Midbrain (tissue), 1 donor: Measurements from ENCODE around the gene RNF34.
"Not testable (repeated sequence)": the region's sequence is repeated elsewhere in the genome, so short reads cannot be mapped to it uniquely, and the experiment has no call there.

Source experiments
- DNase-seq: peaks from one replicate; lab custom pipeline; 2025; lab: John Stamatoyannopoulos, UW

RNF34 gene, protein sequence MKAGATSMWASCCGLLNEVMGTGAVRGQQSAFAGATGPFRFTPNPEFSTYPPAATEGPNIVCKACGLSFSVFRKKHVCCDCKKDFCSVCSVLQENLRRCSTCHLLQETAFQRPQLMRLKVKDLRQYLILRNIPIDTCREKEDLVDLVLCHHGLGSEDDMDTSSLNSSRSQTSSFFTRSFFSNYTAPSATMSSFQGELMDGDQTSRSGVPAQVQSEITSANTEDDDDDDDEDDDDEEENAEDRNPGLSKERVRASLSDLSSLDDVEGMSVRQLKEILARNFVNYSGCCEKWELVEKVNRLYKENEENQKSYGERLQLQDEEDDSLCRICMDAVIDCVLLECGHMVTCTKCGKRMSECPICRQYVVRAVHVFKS

DNA sequence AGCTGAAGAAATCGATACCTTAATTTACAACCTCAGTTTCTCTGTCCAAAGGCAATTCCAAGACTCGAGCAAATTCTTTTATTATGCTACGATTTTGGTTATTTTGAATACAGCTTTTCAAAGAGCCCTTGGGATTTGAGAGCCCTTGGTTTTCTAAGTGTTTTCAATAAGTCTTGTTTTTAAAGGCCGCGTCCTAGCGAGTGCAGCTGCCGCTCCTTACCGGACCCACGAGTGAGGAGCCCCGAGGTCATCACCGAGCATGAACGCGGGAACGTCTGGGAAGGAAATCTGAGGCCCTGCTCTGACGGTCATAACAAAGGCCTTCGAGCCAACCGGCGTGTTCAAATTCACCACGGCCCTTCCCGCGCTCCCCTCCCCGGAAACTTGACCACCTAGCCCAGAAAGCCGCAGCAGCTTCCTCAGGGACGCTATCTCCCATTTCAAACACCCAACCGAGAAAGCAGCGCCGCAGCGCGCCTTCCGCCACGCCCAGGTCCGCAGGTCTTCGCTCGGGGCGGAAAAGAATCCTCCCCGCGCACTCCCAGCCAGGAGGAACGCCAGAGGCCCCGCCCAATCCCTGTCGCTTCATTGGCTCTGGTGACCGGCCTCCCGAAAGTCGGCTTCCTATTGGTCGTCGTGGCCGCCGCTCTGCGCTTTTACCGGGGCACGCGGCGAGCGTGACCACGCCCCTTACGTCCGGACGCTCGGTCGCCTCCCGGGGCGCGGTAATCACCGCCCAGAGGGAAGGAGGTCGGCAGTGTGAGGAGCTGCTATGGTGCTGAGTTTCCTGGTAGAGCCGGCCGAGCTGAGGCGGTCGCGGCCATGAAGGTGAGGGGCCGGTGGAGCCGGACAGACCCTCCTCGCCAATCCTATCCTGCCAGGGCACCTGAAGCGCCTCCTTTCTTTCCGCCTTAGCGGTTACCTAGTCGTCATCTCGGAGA, at the start of gene RNF34:
RNF34 (plus strand) TSS at position 728 of the 941 bp plus-strand sequence; CDS start at position 823, 95 bp downstream.
- peak; percentile 98 for DNase-seq

DNA sequence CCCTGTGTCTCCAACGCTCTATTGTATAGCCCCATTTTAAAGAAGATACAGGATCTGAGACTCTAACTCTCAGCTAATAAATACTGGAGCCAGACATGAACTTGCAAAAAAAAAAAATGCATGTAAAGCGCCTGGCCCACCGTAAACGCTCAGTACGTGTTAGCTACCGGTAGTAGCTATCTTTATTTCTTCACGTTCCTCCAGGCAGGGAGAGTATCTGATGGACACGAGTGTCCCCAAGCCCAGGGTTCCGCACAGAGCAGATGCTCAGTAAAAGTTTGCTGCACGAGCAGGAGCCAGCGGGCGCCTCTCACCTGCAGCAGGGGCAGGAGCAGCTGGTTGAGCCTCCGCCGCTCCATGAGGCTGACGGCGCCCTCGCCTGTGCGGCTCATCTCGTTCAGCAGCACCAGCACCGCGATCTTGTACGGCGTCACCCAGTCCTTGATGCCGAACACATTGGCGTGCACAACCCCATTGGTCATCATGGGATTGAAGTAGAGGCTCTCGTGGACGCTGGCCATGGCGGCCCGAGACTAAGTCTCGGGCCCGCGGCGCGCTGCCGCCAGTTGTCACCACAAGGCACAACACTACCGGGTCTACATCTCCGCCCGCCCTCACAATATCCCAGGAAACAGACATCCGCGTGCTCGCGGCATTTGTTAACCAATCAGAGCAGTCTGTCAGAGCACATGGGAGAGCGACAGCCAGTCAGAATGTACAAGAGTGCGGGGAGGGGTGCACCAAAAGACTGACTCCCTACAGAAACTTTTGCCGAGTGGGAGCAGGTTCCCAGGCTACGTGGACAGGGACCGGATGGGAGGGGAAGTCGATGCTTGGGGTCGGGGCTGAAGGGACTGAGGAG, 47.9 kb upstream of the RNF34 start, which contains the start of gene ANAPC5:
ANAPC5 (minus strand) TSS at position 592 of the 862 bp plus-strand sequence; CDS start at position 521, 71 bp downstream.
- peak; percentile 97 for DNase-seq

DNA sequence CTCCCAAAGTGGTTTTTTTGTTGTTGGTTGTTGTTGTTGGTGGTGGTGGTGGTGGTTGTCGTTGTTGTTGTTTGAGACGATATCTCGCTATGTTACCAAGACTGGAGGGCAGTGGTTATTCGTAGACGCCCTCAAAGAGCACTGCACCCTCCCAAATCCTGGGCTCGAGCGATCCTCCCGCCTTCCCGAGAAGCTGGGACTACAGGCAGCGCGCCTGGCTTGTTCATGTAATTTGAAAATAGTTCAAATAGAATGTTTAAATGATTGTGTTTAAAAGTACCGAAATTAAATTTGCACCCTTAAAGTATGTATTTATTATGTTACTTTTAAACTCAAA, 47.3 kb upstream of the RNF34 start:
- no peak for DNase-seq

DNA sequence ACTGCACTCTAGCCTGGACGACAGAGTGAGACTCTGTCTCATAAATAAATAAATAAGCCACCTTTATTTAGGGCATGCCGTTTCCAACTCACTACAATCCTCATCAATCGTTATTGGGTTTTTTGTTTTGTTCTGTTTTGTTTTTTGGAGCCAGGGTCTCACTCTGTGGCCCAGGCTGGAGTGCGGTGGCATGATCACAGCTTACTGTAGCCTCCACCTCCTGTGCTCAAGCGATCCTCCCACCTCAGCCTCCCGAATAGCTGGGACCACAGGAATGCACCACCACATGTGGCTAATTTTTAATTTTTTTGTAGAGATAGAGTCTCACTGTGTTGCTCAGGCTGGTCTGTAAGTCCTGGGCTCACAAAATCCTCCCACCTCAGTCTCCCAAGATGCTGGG, 44.1 kb upstream of the RNF34 start:
- DNase-seq: no peak

DNA sequence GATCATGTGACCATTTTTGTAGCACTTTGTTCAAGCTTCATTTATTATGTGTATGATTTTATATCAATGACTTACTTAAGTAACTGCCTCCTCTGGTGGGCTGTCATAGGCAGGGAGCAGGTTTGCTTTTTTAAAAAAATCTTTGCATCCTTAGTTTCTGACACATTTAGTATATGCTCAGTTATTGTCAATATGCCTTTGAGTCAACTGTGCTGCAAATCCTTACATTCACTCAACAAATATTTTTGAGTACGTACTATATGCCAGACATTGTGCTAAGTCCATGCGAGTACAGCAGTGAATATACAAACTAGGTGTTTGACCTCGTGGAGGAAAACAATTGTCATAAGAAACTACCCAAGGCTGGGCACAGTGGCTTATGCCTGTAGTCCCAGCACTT, 43.3 kb upstream of the RNF34 start:
- DNase-seq: no peak

DNA sequence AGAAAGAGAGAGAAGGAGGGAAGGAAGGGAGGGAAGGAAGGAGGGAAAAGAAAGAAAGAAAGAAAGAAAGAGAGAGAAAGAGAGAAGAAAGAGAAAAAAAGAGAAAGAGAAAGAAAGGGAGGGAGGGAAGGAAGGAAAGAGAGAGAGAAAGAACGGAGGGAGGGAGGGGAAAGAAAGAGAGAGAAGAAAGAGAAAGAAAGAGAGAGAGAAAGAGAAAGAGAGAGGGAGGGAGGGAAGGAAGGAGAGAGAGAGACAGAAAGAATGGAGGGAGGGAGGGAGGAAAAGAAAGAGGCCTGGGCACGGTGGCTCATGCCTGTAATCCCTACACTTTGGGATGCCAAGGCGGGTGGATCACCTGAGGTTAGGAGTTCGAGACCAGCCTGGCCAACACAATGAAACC, 42.6 kb upstream of the RNF34 start:
- DNase-seq: no peak

DNA sequence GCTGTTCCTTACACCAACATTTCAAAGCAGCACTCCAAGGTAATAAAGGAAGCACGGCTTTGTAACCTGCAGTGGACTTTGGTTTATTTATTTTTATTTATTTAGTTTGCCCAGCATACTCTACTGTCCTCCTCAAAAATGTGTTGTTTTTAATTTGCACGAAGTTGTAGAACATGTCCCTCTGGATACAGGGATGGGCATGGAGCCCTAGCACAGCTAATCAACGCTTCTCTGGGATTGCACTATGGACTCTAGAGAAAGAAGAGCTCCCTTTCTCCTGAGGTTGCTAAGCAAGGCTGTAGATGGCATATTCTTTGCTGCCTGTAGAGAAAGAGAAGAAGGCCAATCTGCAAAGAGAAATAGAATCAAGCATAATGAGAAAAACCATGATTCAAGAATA, 41.8 kb upstream of the RNF34 start:
- no peak for DNase-seq

DNA sequence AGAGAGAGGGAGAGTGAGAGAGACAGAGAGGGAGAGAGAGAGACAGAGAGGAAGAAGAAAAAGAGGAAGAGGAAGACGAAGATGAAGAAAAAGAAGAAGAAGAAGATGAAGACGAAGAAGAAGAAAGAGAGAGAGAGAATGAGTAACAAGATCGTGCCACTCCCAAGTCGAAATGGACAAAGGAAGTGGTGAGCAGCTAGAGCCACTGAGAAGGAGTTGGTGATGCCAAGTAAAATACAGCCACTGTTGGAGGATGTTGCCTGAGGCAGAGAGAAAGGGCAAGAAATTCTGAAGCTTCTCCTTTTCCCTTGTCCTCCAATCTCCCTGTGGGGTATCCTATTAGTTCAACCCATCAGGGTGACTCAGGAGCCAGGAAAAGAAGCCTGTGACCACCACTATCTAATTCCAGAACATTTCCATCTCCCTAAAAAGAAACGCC, 35.2 kb upstream of the RNF34 start:
- no peak for DNase-seq

DNA sequence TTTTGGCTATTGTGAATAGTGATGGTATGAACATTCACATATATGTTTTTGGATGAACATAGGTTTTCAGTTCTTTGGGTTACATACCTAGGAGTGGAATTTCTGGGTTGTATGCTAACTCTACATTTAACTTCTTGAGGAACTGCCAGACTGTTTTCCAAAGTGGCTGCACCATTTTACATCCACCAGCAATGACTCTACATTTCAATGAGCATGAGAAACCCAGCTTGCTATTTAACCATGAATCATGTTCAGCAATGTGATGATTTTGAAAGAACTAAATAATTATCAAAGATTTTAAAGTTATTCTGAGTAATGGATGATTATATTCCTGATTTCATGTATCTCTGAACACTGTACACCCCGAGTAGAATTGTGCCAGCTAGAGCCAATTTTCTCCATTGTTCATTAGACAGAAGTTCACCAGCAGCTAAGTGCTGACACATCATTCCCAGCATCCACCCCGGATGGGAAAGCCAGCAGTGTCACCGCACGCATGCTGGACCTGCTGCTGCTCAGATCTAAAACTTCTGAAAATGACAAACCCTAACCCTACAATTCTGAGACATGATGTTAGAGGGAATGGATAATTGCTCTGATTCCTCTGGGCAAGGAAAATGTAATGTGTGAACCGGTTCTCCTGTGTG, 34.4 kb upstream of the RNF34 start:
- DNase-seq: no peak

DNA sequence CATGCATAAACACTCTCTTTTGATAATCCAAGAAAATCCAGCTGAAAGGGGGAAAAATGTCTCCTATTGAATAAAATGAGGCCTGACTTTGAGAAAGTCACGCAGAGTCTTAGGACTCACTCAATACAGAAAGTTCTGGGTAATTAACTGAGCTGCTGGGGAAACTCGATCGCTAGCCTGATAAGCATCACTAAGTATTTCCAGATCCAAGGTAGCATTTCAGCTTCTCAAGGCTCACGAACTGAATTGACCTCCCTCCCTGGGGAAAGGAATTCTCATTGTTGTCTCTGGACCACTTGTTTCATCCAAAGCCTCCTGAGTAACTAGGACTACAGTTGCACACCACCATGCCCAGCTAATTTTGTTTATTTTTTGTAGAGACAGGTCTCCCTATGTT, 33.9 kb upstream of the RNF34 start:
- DNase-seq: no peak

DNA sequence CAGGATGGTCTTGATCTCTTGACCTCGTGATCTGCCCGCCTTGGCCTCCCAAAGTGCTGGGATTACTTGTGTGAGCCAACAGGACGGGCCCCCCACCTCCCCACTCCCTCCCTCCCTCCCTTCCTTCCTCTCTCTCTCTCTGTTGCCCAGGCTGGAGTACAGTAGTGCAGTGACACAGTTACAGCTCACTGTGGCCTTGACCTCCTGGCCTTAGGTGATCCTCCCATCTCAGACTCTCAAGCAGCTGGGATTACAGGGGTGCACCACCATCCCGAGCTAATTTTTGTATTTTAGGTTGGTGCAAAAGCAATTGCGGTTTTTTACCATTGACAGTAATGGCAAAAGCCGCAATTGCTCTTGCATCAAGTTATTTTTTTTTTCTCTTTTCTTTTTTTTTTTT, 28.5 kb upstream of the RNF34 start:
- DNase-seq: no peak

DNA sequence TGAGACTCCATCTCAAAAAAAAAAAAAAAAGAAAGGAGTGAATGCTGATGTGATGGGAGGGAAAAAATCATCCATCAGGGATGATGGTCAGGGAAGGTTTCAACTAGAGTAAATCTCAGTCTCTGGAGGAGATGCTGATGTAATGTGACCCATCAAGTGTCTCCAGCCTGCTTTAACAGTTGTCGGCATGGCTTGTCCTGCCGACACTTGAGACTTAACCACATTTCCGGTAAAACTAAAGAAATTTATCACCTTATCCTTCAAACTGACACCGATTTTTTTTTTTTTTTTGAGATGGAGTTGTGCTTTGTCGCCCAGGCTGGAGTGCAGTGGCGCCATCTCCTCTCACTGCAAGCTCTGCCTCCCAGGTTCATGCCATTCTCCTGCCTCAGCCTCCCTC, 26.2 kb upstream of the RNF34 start:
- no peak for DNase-seq

DNA sequence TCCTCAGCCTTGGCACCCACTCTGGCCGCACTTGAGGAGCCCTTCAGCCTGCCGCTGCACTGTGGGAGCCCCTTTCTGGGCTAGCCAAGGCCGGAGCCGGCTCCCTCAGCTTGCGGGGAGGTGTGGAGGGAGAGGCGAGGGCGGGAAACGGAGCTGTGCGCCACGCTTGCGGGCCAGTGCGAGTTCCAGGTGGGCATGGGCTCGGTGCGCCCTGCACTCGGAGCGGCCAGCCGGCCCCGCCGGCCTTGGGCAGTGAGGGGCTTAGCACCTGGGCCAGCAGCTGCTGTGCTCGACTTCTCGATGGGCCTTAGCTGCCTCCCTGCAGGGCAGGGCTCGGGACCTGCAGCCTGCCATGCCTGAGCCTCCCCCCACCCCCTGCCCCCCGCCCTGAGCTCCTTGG, 25.6 kb upstream of the RNF34 start:
- DNase-seq: not testable (repeated sequence)

DNA sequence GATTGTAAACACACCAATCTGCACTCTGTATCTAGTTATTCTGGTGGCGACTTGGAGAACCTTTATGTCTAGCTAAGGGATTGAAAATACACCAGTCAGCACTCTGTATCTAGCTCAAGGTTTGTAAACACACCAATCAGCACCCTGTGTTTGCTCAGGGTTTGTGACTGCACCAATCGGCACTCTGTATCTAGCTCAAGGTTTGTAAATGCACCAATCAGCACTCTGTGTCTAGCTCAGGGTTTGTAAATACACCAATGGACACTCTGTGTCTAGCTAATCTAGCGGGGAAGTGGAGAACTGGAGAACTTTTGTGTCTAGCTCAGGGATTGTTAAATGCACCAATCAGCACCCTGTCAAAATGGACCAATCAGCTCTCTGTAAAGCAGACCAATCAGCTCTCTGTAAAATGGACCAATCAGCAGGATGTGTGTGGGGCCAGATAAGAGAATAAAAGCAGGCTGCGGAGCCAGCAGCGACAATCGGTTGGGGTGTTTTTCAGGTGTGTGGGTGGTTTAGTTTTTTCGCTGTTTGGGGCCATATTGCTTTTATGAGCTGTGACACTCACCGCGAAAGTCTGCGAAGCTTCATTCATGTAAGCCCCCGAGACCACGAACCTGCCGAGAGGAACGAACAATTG, 24.9 kb upstream of the RNF34 start:
- not testable (repeated sequence) for DNase-seq

DNA sequence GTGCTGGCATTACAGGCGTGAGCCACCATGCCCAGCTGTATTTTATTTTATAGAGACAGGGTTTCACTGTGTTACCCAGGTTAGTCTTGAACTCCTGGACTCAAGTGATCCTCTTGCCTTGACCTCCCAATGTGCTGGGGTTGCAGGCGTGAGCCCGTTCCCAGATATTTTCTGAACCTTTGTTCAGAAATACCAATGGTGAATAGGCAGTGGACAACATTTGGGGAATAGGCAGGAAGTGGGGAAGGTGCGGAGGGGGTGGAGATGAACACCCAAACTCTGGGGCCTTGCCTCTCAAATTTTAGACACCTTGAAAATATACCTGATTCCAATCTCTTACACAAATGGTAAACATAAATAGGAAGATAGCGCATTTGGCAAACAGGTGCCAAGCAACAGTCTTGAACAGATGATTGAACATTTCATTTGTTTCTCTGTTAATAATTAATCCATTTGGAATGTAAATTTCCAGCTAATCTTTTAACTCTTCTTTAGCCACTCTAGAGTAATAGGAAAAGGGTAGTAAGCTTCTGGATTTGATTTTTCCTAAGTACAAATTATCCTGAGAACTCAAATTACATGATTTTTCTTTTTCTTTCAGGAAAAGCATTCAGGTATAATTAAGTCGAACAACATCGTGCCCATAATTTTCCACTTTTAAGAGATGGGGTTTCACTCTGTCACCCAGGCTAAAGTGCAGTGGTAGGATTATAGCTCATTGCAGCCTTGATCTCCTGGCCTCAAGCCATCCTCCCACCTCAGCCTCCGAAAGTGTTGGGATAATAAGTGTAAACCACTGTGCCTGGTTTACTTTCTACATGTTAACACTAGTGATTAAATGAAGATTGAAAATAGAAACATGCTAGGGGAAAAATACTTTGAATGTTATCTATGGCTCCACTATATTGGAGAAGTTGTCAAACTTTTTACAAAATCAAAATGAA, 22.9 kb upstream of the RNF34 start:
- no peak for DNase-seq

DNA sequence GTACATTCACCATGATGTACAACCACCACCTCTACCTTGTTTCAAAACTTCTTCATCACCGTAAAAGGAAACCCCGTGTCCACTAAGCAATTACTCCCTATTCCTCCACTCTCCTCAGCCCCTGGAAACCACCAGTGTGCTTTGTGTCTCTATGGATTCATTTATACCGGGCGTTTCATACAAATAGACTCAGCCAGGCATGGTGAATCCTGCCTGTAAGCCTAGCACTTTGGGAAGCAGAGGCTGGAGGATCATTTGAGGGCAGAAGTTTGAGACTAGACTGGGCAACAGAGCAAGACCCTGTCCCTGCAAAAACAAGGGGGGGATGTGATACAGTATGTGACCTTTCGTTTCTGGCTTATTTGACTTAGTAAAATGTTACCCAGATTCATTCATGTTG, 21.2 kb upstream of the RNF34 start:
- DNase-seq: no peak

DNA sequence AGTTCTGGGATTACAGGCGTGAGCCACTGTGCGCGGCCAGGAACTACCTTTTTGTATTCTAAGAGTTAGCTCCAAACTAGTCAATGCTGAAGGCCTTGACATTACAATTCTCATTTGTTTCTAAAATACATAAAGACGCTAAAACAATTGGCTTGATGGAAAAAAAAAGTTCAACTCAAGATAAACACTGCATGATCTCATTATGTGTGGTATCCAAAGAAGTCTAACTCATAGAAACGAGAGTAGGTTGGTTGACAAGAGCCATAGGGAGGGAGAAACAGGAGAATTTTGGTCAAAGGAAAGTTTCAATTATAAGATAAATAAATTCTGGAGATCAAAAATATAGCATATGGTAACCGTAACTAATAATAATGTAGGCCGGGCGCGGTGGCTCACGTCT, 20.0 kb upstream of the RNF34 start:
- no peak for DNase-seq

DNA sequence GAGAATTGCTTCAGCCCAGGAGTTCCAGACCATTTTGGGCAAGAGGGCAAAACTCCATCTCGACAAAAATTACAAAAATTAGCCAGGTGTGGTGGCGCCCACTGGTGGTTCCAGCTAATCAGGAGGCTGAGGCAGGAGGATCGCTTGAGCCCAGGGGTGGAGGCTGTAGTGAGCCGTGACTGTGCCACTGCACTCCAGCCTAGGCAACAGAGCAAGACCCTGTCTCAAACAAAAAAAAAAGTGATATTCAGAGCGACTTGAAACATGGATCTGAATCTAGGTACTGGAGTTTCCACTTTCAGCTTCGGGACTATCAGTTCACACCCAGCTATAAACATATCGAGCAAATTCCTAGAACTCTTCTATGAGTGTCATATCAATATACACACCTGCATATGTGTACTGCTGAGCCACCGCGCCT, 16.3 kb upstream of the RNF34 start:
- no peak for DNase-seq

DNA sequence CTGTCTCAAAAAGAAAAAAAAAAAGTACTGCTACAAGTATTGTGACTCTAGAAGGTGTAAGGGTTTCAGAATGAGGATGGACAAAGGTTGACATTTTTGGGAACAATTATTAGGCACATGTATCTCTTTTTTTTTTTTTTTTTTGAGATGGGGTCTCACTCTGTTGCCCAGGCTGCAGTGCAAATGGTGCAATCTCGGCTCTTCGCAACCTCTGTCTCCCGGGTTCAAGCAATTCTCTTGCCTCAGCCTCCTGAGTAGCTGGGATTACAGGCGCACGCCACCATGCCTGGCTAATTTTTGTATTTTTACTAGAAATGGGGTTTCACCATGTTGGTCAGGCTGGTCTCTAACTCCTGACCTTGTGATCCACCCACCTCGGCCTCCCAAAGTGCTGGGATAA, 15.0 kb upstream of the RNF34 start:
- not testable (repeated sequence) for DNase-seq
